Glomerular visceral epithelial cell (primary cell): ENCODE measurements around the gene TM2D1.
"Not testable (repeated sequence)": the region's sequence is repeated elsewhere in the genome, so short reads cannot be mapped to it uniquely, and the experiment has no call there.

Experiments used
- DNase-seq: peaks from one replicate; pipeline ENCODE4 v3.0.0-alpha.2; 2016; ENCODE audit errors: extremely low spot score

Gene TM2D1

GRCh38 chr1:61718996-61719663 is 5.8 kb downstream of the TM2D1 start:
- not testable (repeated sequence) for DNase-seq

DNA sequence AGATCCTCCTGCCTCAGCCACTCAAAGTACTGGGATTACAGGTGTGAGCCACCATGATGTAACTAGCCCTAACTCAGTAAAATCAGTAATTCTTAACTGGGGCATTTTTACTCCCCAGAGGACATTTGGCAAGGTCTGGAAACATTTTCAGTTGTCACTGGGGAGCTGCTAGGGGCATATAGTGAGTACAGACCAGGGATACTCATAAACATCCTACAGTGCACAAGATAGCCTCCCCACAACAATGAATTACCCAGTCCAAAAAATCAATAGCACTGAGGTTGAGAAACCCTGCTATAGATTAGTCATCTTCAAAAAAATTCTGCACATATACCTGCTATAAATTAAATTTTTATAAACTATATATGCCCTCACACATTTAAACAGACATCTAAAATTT is 13.0 kb downstream of the TM2D1 start:
- no peak for DNase-seq

- DNase-seq: peak; percentile 20
Observed at GRCh38 chr1:61711257-61711656, 13.7 kb downstream of the TM2D1 start.

DNA sequence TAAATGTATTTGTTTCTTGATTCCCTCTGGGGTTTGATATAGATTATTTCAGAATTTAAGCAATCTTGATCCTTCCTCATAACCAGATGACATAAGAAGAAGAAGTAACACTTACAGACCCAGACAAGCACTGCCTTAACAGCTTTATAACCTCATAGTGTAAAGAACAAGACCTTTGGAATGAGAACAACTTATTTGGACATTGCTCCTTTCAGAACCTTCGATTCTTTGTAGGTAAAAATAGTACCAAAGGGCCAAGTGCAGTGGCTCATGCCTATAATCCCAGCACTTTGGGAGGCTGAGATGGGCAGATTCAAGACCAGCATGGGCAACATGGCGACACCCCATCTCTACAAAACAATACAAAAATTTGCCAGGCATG is 15.0 kb downstream of the TM2D1 start:
- DNase-seq: no peak

- no peak for DNase-seq
Observed at GRCh38 chr1:61708953-61709907, 15.7 kb downstream of the TM2D1 start.

DNA sequence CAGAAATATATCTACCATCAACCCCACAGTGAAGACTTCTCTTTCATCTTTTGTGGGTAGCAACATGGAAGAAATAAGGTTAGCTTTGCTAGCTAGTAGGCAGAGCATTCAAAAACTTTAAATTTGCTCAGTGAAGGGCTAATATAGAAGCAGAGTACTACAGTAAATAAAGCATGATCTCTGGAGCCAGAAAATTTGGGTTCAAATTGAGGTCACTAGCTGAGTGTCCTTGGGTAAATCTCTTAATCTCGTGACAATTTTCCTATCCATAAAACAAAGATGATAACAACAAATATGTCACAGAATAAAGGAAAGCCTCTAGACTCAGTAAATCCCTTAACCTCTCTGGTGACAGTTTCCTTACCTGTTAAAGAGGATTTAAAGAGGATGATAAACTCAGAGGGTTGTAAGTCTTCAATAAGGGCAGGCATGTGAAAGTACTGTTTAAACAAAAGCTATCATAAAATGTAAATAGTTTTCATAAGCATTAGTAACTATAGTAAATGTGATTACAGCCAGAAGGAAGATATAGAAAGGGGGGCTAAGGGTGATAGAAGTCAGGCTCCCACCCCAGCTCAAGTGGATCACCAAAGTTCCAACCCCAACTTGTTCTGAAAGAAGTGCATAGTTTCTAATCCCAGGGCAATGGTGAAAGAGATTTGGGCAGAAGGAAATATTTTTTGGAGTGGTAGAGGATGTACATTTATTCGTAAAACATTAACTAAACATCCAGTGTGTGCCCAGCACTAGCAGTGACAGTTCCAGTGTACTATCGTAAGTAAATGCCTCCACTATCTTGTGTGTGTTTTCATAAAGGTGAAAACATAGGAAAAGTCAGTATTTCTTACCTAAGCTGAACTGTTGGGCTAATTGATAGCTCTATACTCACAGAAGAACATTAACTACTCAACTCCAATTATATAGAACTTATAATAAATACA is 24.8 kb downstream of the TM2D1 start:
- no peak for DNase-seq

DNA sequence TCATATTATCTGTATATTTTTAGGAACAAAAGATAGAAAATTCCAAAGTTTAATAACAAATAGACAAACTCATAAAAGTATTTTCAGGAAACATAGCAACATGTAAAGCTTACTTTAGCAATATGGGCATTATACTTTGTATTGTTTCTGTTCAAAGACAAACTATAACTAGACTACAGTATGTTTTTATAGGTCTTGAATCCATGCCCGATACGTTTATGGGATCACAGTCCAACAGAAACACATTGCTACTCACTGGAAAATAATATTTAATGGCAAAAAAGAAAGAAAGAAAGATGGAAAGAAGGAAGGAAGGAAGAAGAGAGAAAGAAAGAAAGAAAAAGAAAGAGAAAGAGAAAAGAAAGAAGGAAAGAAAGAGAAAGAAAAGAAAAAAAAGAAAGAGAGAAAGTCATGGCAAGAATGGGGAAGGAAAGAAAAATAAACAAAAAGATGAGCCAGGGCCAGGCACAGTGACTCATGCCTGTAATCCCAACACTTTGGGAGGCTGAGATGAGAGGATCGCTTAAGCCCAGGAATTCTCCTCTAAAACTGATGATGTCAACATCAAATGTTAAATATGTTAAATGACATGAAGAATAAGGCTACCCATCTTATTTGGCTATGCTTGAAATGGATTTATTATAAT is 32.7 kb downstream of the TM2D1 start:
- DNase-seq: peak; percentile 5

DNA sequence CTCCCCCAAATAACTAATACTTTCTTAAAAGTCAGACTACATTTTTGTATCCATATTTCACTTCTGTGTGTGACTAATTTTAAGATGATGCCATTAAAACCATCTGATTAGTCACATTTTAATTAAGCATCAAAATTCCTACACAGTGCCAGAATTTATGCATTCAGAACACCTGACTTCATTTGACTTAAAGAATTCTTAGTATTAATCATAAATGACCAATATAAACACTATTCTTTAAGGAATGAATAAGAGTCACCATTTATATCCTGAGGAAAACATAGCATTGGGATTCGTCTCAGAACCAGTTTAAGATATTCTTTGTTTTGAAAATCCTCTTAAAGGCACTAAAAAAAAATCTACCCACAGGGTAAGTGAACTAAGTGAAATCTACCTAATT is 37.0 kb downstream of the TM2D1 start:
- DNase-seq: no peak

DNA sequence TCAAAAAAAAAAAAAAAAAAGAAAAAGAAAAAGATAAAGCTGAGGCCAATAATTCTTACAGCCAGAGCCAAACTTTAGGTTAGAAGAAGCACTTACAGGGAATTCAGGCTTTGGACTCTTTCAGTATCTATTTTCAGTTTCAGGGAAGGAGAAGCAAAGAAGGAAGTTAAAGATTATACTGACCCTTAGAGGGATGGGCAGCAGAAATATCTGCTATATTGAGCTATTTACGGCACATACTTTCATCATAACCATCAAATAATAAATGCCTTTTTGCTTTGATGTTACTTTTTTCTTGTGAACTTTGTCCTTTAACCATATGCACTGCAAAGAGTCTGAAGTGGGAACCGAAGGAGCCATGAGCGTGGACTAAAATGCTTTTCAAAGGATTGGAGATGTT is 42.0 kb downstream of the TM2D1 start:
- no peak for DNase-seq

- no peak for DNase-seq
Observed at GRCh38 chr1:61680500-61680899, 44.4 kb downstream of the TM2D1 start.

GRCh38 chr1:61676881-61677280 is 48.1 kb downstream of the TM2D1 start:
- DNase-seq: not testable (repeated sequence)

GRCh38 chr1:61674221-61674620 is 50.7 kb downstream of the TM2D1 start:
- no peak for DNase-seq

- DNase-seq: no peak
Observed at GRCh38 chr1:61672376-61672775, 52.6 kb downstream of the TM2D1 start.

DNA sequence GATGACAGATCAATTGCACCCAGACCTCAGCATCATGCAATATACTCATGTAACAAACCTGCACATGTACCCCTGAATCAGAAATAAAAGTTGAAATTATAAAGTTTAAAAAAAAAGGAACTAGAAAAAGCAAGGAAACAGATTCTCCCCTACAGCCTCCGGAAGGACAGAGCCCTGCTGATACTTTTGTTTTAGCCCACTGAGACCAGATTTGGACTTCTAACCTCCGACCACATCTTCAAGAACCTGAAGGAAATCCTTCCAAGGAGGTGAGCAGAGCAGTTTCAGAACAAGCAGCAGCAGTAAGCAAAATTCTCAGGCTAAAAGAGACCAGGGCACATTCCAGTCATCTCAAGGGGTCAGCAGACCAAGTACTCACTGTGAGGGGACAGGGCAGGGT is 54.5 kb downstream of the TM2D1 start:
- DNase-seq: no peak

DNA sequence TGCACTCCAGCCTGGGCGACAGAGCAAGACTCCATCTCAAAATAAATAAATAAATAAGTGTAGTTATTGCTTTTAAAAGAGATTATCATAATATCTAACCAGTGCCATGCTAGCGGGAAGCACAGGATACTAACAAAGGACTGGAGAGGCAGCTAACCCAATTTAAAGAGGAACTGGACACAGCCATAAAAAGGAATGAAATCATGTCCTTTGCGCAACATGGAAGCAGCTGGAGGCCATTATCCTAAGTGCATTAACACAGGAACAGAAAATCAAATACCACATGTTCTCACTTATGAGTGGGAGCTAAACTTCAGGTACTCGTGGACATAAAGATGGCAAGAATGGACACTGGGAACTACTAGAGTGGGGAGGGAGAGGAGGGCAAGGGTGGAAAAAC is 54.9 kb downstream of the TM2D1 start:
- DNase-seq: no peak

- no peak for DNase-seq
Observed at GRCh38 chr1:61659061-61659460, 65.9 kb downstream of the TM2D1 start.

DNA sequence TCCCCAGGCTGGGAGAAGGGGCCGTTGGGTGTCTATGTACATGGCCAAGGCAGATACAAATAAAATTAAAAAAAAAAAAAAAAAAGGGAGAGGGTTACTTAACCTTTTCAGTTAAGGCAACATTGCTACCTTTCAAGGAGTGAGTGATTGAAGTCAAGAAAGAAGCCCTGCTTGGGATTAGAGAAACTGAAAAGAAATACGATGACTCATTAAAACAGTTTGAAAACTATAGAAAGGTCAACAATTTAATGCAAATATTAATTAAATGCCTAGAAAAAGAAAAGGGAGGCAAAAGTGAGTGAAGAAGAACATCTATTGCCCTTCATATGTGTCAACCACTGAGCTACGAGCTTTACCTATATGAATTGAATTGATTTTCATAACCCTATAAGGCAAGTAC is 69.5 kb downstream of the TM2D1 start:
- no peak for DNase-seq

DNA sequence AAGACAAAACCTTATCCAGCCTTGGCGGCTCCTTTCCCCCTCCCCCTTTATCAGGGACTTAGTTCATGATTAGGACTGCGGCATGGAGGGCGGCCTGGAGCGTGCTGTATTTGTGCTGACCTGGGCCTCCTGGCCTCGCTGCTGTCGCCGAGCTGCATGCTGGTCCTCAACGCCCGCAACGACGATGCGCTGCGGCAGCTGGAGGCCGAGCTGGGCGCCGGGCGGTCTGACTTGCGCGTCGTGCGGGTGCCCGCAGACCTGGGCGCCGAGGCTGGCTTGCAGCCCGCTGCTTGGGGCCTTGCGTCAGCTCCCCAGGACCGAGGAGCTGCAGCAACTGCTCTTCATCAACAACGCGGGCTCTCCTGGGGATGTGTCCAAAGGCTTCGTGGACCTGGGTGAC is 70.9 kb downstream of the TM2D1 start:
- DNase-seq: no peak

- no peak for DNase-seq
Observed at GRCh38 chr1:61648983-61649742, 75.8 kb downstream of the TM2D1 start.

GRCh38 chr1:61647142-61647541 is 77.8 kb downstream of the TM2D1 start:
- no peak for DNase-seq

DNA sequence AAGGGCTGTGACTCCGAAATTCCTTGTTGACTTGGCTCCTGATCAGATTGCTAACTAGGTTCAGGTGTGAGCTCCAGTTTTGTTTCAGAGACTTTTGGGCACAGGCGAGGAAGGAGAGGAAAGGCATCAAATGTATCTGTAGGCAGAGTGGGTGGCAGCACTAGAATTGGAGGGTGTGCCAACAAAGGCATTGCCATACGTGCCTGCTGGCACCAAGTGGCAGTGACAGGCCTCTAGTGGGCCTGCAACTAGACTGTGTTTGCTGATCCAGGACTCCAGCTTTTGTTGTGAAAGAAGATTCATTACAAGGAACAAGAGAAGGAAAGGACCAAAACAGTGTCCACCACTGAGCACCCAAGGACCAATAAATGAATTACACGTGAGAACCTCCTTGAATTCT is 79.5 kb downstream of the TM2D1 start:
- DNase-seq: no peak
